Glomerular visceral epithelial cell (primary cell): ENCODE results near the gene PNMA8C.
"Not testable (repeated sequence)": the region's sequence is repeated elsewhere in the genome, so short reads cannot be mapped to it uniquely, and the experiment has no call there.

Experiments used
- DNase-seq: peaks from one replicate; pipeline ENCODE4 v3.0.0-alpha.2; 2016; ENCODE audit errors: extremely low spot score

PNMA8C gene

GRCh38 chr19:46390121-46390858 lies 38.4 kb downstream of the PNMA8C start:
- no peak for DNase-seq

- DNase-seq = no peak
Observed at GRCh38 chr19:46388311-46389095, 40.2 kb downstream of the PNMA8C start.

- no peak for DNase-seq
Observed at GRCh38 chr19:46387713-46388130, 41.0 kb downstream of the PNMA8C start.

- DNase-seq = no peak
Observed at GRCh38 chr19:46386996-46387712, 41.6 kb downstream of the PNMA8C start.

GRCh38 chr19:46386151-46386550 lies 42.6 kb downstream of the PNMA8C start:
- DNase-seq = no peak

- no peak for DNase-seq
Observed at GRCh38 chr19:46385636-46386035, 43.1 kb downstream of the PNMA8C start.

- DNase-seq = no peak
Observed at GRCh38 chr19:46384396-46384795, 44.3 kb downstream of the PNMA8C start.

GRCh38 chr19:46383846-46384245 lies 44.9 kb downstream of the PNMA8C start:
- DNase-seq = no peak

GRCh38 chr19:46383171-46383815 lies 45.4 kb downstream of the PNMA8C start:
- no peak for DNase-seq

GRCh38 chr19:46381756-46382345 lies 46.9 kb downstream of the PNMA8C start:
- no peak for DNase-seq

GRCh38 chr19:46381346-46381745 lies 47.4 kb downstream of the PNMA8C start:
- no peak for DNase-seq

- DNase-seq = no peak
Observed at GRCh38 chr19:46380690-46381089, 48.0 kb downstream of the PNMA8C start.

- no peak for DNase-seq
Observed at GRCh38 chr19:46378268-46378667, 50.5 kb downstream of the PNMA8C start.

- DNase-seq = no peak
Observed at GRCh38 chr19:46376241-46377153, 52.2 kb downstream of the PNMA8C start.

GRCh38 chr19:46375476-46376067 lies 53.2 kb downstream of the PNMA8C start:
- not testable (repeated sequence) for DNase-seq
